CD4-positive, alpha-beta T cell treated with Interleukin-17A for 1 hour (primary cell): ENCODE results near the gene TGFB1I1.
"Not testable (repeated sequence)": the region's sequence is repeated elsewhere in the genome, so short reads cannot be mapped to it uniquely, and the experiment has no call there.

Source experiments
- DNase-seq: peaks from one replicate; pipeline ENCODE4 v3.0.0-alpha.2; 2020

Gene TGFB1I1

DNA sequence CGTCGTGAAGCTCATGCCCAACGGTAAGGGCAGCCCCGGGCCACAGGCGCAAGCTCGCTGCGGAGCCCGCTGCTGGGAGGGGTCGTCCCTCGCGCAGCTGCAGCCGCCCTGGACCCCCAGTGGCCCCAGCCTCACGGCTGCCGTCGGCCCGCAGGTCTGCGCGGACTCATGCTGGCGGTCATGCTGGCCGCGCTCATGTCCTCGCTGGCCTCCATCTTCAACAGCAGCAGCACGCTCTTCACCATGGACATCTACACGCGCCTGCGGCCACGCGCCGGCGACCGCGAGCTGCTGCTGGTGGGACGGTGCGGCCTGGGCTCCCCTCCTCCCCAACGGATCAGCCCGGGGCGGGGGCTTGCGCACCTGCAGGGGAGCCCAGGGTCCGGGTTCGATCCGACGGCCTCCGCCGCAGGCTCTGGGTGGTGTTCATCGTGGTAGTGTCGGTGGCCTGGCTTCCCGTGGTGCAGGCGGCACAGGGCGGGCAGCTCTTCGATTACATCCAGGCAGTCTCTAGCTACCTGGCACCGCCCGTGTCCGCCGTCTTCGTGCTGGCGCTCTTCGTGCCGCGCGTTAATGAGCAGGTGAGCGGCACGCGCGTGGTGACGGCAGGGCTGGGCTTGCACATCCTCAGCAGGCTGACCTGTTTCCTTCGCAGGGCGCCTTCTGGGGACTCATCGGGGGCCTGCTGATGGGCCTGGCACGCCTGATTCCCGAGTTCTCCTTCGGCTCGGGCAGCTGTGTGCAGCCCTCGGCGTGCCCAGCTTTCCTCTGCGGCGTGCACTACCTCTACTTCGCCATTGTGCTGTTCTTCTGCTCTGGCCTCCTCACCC, 16.7 kb downstream of the TGFB1I1 start:
- DNase-seq = no peak

DNA sequence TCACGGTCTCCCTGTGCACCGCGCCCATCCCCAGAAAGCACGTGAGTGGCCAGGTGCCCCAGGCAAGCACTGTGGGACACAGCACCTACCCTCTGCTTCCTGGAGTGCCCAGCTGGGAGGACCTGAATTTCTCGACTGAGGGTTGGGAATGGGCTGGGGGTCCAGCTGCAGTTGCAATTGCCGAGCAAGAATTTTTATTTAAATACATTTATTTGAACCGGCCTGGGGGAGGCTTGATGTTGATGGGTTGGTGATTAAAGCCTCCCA, 17.3 kb downstream of the TGFB1I1 start:
- DNase-seq = no peak

DNA sequence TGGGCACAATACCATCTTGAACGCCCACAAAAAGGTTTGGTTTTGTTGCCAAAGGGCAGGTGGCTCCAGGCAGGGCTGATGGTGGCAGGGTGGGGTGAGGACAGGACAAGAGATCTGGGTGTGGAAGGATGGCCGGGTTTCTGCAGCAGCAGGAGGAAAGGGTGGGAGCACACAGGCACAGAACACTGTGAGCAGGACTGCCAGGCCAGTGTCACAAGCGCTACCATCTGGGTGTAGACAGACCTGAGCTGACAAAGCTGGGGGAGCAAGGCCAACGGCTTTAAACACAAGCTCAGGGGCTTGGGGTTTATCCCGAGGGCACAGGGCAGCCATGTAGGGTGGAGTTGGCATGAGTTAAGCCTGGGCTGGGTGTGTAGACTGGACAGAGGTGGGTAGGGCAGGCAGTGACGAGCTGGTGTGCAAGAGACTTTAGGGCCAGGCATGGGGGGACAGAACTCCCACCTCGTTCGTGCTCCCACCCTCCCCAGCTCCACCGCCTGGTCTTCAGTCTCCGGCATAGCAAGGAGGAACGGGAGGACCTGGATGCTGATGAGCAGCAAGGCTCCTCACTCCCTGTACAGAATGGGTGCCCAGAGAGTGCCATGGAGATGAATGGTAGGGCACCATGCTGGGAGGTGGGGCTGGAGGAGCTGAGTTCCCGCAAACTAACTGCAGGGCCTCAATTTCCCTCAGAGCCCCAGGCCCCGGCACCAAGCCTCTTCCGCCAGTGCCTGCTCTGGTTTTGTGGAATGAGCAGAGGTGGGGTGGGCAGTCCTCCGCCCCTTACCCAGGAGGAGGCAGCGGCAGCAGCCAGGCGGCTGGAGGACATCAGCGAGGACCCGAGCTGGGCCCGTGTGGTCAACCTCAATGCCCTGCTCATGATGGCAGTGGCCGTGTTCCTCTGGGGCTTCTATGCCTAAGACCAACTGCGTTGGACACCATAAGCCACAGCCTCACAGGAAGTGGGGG, 17.9 kb downstream of the TGFB1I1 start:
- no peak for DNase-seq

DNA sequence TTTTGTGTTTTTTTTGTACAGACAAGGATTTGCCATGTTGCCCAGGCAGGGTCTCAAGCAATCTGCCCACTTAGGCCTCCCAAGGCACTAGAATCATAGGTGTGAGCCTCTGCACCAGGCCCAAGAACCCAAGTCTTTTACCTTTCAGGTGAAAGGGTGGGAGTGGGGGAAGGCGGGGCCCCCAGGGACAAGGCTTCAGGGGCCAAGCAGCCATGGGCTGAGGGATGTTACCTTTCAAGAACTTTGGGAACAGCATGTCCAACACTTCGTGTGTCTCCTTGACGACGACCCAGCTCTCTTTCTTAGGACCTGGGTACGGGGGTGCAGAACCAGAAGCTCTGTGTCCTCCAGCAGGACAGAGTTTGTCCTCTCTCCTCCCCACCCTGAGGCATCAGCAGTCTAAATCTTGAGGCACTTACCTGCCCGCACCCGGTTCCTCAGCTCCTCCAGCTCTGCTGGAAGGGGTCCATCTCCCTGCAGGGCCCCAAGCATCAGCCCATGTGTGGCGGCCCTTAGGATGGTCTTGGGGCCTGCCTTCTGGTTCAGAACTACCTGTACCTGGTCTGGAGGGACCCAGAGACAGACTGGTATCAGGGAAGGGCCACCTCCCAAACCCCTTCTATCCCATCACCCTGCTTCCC, 19.9 kb downstream of the TGFB1I1 start:
- DNase-seq = no peak

DNA sequence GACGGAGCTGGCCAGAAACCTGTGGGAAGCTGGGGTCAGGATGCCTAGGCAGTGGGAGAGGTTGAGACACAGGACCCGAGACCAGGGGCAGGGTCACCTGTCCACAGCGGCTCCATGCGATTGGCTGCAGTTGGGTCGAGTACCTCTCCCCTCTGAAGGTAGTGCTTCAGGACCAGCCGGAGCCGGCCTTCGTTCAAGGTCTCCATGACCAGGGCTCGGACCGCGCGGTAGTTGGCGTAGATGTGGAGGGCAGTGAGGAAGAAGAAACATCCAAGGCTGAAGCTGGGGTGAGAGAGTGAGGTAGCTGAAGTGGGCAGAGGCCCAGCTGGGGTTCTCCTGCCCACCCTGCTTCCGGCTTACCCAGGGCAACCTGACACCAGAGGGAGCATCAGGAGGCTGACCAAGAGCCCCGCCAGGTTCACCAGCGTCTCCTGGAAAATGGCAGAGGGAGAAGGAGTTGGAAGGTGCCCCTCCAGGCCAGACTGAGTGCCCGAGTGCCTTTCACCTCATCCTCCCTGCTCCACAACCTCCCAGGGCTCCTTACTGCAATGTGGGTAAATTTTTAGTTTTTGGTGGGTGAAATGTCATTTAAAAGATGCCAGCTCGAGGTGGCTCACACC, 21.7 kb downstream of the TGFB1I1 start:
- no peak for DNase-seq

DNA sequence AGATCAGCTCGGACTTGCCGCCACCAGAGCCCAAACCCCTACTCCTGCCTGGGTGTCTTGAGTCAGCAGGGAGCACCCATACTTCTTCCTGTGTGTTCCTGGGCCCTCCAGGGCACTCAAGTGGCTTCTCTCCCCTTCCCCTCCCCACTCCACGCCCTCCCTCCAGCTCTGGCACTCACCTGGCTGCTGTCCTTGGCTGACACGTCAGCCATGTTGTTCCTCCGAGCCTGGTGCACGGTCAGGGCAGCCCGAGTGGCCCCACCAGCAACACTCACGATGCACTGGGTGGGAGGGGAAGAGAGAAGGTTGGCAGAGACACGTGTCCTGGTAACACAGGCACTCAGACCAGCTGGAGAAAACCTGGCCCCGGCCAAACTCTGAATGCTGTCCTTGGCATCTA, 24.7 kb downstream of the TGFB1I1 start:
- no peak for DNase-seq

DNA sequence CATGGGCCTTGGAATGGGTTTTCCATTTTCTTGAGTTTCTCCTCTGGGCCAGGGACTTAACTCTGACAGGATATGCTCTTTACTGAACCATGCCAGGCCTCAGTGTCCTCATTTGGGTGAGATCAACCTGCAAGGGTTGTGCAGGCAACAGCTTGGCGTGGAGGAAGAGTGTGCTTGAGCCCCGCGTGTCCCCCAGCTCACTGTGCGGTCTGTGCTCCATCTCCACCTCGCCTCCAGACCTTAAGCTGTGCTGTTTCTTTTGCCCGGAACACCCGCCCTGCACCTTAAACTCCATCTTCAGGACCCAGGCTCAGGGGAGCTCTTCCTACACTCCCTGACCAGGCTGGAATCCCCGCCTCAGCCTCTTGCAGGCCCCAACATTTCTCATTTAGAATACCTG, 26.5 kb downstream of the TGFB1I1 start:
- no peak for DNase-seq

DNA sequence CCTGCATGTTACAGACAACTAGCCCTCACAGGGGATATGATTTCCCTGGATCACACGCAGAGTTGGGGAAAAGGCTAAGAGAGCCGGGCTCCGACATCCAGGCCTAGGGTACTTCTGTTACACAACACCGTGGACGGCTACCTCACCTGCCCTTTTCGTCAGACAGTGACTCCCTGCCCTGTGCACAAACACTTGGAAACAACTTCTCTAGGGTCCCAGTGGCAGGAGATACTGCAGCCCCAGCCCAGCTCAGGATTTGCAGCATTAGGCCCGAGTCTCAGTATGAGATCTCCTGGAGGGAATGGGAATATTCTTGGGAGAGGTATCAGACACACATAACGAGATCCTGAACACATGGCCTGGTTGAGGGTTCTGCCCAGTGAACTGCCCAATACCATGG, 28.0 kb downstream of the TGFB1I1 start:
- no peak for DNase-seq

DNA sequence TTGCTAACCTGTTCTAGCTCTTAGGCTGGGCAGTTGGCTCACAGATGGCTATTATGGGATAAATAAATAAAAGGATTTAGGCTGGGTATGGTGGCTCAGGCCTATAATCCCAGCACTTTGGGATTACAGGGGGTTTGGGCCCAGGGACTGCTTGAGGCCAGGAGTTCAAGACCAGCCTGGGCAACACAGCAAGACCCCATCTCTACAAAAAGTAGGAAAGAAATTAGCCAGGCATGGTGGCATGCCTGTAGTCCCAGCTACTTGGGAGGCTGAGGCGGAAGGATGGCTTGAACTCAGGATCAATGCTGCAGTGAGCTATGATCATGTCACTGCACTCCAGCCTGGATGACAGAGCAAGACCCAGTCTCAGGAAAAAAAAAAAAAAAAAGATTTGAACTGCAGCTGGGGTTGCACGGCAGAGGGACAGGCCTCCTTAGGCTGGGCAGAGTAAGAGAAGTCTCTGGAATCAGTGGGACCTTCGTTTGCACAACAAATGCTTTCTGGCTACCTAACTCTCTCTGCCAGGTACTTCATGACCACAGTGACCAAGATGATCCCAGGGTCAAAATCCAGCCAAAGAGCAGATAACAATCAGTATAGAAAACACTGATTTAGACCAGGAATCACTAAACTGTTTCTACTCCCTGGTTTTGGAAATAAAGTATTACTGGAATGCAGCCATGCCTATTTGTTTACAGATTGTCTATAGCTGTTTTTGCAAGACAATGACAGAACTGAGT, 29.4 kb downstream of the TGFB1I1 start:
- DNase-seq = no peak

DNA sequence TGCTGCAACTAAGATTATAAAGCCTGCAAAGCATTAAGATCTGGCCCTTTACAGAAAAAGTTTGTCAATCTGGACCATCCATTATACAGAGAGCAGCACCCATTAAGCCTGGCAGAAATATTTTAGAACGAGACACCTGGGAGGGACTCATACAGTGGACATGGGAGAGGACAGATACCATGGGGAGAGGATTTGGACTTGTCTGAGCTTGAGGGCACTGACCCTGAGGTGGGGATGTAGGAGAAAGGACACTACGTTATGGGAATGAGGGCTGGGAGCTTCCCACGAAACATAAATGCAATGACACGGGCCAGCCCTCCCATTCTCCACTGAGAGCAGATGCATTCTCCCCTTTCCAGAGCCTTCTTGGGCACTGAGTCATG, 30.0 kb downstream of the TGFB1I1 start:
- DNase-seq = no peak

DNA sequence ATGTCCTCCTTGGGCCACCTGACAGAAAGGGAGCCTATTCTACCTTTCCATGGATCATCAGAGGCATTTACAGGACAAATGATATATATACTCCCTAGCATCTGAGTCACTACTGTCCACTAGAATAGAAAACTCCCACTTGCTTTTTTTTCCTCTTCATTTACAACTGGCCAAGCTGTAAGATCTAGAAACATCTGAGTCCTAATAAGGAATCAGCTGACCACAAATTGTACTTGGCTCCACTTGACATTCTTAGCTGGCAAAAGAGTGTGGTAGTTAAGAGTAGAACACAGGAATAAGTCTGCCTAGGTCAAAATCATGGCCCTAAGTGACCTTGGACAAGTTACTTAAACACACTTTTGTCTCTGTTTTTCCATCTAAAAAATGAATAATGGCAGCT, 31.0 kb downstream of the TGFB1I1 start:
- no peak for DNase-seq

DNA sequence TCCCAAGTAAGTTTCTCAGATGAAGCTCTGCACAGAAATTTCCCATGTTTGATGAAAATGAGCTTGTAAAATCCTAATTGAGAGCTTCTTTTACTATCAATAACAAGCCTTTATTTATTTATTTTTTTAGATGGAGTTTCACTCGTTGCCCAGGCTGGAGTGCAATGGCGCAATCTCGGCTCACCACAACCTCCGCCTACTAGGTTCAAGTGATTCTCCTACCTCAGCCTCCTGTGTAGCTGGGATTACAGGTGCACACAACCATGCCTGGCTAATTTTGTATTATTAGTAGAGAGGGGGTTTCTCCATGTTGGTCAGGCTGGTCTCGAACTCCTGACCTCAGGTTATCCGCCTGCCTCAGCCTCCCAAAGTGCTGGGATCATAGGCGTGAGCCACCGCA, 31.6 kb downstream of the TGFB1I1 start:
- not testable (repeated sequence) for DNase-seq

DNA sequence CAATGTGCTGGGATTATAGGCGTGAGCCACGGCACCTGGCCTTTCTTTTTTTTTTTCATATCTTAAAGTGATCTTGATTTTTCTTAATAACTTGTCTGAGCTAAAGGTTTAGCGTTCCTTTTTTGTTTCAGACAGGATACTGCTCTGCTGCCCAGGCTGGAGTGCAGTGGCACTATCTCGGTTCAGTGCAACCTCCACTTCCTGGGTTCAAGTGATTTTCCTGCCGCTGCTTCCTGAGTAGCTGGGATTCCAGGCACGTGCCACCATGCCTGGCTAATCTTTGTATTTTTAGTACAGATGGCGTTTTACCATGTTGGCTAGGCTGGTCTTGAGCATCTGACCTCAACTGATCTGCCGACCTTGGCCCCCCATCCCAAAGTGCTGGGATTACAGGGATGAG, 32.2 kb downstream of the TGFB1I1 start:
- DNase-seq = no peak

DNA sequence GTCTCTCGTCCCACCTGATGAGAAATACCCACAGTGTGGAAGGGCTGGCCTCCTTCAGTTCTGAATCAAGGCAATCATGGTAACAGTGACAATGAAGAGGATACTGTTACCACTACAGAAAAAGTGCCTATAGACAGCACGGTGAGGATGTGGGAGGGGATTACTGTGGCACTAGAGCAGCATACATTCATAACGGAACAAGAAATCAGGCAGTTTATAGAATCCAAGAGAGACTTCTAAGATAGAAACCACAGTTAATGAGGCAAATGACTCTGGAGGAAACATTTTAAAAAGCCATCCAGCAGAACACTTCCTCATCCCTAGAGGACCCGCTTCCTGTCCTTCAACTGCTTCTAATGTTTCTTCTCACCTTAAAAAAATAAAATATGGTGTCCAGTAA, 33.5 kb downstream of the TGFB1I1 start:
- DNase-seq = no peak

DNA sequence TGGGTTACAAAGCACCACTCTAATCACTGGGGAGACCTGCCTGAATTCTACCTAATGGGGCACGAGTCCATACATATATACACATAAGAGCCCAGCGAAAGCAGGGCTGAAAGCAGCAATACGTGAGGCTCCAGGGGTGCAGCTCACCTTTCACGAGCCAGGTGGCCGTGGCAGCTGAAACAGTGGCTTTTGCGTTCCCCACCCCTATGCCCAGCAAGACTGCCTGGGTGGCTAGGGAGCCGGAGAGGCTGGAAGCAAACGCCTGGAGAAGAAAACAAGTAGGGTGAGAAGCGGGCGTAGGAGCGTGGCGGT, 35.6 kb downstream of the TGFB1I1 start:
- no peak for DNase-seq

DNA sequence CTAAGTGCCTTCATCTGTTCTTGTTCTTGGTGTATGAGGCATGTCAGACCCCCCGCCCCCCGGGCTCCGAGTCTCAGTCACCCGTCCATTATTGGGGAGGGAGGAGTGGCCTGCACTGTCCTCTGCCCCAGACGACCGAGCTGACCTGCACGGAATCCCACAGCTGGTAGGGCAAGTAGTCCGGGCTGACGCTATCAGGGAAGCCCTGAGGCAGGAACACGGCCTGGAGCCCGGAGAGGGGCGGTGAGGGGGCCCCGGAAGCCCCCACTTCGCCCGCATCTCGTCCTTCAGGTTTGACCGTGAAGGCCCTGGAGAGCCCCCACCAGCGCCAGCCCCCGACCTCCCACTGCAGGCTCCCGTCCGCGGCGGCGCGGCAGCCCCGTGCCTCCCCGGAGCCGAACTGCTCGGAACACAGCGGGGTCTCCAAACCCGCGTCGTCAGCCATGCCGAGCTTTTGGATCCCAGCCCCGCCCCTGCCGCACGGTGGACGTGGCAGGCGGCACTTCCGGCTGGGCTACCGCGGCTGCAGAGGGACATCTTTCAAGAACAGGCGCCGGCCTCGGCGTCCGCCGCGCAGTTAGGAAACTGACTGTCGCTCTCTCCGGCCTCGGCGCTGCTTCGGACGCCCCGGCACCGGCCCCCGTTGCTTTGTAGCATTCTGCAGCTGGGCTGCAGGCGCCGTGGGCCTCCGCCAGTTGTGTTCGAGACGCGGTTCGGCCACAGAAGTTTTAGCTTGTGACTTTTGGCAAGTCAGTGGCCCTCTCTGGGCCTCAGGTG, 36.2 kb downstream of the TGFB1I1 start, which contains the start of gene RUSF1:
TSS of gene RUSF1 (minus strand) at position 463 of the 777 bp plus-strand sequence. CDS start at position 445, 18 bp downstream.
- peak; percentile 85 for DNase-seq

DNA sequence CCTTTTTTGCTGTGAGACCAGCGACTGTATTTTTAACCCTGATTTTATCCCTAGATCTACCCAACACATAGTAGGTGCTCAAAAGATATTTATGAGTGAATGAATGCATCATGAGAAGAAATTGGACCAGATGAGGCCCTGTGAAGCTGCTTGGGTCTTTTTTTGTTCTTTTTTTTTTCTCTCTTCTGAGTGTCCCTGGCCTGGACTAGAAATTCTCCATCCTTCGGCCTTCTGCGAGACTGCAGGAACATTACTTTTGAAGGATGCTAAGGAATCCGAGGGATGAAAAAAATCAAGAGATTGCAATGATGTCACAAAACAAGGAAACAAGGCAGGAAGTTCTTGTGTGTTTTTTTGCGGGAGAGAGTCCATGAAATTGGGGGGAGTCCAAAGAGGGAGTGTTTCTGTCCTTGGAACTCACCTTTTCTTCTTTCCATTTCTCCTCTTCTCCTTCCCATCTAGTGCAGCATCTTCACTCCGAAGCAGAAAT, 36.8 kb downstream of the TGFB1I1 start:
- DNase-seq = no peak

DNA sequence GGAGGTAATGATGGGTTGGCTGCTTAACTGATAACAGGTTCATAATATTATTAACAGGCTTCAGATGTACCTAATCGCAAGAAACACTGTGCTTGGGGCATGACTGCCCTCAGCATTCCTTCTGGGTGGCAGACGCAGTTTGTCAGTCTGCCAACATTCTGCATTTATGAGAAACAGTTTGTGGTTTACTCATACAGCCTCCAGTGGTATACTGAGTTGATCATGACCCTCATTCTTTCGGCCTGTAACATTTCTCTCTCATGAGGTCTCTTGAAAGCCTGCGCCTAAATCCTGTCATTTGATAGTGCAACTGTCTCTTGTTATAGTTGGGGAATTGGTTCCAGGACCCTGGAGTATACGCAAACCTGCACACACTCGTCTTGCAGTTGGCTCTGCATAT, 41.2 kb downstream of the TGFB1I1 start:
- no peak for DNase-seq

DNA sequence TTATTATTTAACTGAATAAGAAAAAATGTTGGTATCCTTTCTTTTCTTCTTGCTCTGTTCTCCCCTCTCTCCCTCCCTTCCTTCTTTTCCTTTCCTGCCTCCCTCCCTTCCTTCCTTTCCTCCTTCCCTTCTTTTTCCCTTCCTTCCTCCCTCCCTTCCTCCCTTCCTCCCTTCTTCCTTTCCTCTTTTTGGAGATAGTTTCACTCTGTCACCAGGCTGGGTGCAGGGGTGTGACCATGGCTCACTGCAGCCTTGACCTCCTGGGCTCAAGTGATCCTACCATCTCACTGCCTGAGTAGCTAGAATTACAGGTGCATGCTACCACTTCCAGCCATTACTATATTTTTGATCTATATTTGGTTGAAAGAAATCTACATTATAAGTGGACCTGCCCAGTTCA, 41.9 kb downstream of the TGFB1I1 start:
- no peak for DNase-seq

DNA sequence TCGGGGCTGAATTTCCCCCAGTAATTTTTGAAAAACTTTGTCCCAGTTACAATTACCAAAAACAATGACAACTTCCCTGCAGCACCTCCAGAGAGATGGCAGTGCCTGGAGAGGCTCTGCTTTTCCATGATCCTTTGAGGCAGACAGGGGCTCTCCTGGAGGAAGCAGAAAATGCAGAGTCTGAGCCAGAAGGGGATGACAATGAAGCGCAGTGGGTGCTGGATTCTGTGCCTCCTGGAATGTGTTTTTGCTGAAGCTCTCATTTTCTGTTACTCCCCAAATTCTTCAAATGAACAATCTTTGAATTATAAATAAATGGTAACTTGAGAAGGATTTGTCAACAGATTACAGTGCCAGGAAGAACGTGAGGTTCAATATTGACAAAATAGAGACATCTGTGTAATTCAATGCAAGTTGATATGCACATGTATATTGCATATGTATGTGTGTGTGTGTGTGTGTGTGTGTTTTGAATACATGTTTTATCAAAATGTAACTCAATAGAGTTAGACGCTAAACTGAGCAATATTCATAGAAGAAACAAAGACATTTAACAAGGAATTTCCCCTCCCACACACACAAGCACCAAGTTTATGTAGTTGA, 45.9 kb downstream of the TGFB1I1 start:
- no peak for DNase-seq

DNA sequence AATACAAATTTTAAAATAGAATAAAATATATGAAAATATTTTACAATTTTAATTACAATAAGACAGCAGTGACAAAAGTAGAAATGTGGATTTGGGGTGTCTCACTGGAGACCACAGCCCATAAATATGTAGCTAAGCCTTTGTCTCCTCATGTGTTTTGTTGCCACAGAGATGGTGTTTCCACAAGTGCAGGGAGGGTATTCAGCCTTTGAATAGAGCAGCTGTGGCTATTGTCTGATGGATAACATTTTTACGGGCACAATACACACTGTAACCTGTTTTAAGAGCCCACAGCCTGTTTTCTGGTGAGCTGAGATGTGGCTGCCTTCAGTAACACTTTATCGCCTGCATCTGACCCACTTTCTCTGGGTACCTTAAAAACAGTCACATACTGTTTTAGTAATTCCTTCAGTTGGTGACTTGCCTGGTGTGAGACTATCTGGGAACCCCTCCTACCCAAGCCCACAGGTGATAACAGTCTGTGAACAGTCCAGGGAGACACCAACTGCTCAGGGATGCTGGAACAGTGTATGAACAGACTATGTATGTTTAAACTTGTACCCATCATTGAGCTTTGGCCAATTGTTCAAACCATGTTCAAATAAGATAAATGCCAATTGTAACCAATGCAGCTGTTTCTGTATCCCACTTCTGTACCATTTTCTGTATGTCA, 47.9 kb downstream of the TGFB1I1 start:
- DNase-seq = no peak
